KOPT-K1 (cell line): ENCODE results near the gene HHATL.

Experiments
- H3K27ac ChIP-seq: fragments of 200-600 bp; sonication (generic); 2 replicates; pipeline ENCODE4 v1.5.1; 2016; ENCODE audit warnings: antibody characterized with exemption, mild to moderate bottlenecking, low read depth, low read length; ENCODE audit not compliant: poor library complexity, severe bottlenecking
- H3K36me3 ChIP-seq: fragments of 200-600 bp; sonication (generic); 2 replicates; pipeline ENCODE4 v1.5.1; 2017; ENCODE audit warnings: antibody characterized with exemption, mild to moderate bottlenecking, low read length, moderate library complexity; ENCODE audit not compliant: insufficient read depth
- H3K9me3 ChIP-seq: fragments of 200-600 bp; sonication (generic); 2 replicates; pipeline ENCODE4 v1.5.1; 2017; ENCODE audit warnings: antibody characterized with exemption, low read length, mild to moderate bottlenecking; ENCODE audit not compliant: insufficient read depth, poor library complexity, severe bottlenecking

Gene HHATL

GRCh38 chr3:42654331-42655201 lies 48.0 kb downstream of the HHATL start:
- Histone ChIP-seq H3K36me3 (peaks cover 5% of the 10 kb centered on the region), H3K27ac (no peak overlapping the region), H3K9me3 (no peaks in the 10 kb centered on the region)

GRCh38 chr3:42653560-42654330 lies 48.9 kb downstream of the HHATL start, which contains the start of gene ZBTB47:
TSS of gene ZBTB47 (plus strand) at chr3:42653697. CDS start at chr3:42658356, 4,659 bp downstream.
- Histone ChIP-seq H3K36me3 (peaks cover 13% of the 10 kb centered on the region), H3K27ac (no peak within 1 kb of the TSS), H3K9me3 (no peaks in the 10 kb centered on the region)

GRCh38 chr3:42653303-42653559 lies 49.4 kb downstream of the HHATL start:
- H3K9me3 ChIP-seq = no peaks in the 10 kb centered on the region
- H3K36me3 ChIP-seq = peaks cover 18% of the 10 kb centered on the region
- H3K27ac ChIP-seq = no peak overlapping the region

- no peak overlapping the region for H3K27ac ChIP-seq
- H3K9me3 ChIP-seq = no peaks in the 10 kb centered on the region
These were observed 49.8 kb downstream of the HHATL start for GRCh38 chr3:42652611-42653302.

GRCh38 chr3:42652251-42652610 lies 50.4 kb downstream of the HHATL start:
- Histone ChIP-seq H3K27ac (no peak overlapping the region), H3K36me3 (peaks cover 28% of the 10 kb centered on the region), H3K9me3 (no peaks in the 10 kb centered on the region)

More at GRCh38 chr3:42652611-42653302, 49.8 kb downstream of the HHATL start:
- H3K36me3 ChIP-seq = peaks cover 23% of the 10 kb centered on the region

GRCh38 chr3:42651248-42652091 lies 51.1 kb downstream of the HHATL start:
- Histone ChIP-seq H3K36me3 (peaks cover 36% of the 10 kb centered on the region), H3K27ac (no peak overlapping the region), H3K9me3 (no peaks in the 10 kb centered on the region)

- Histone ChIP-seq H3K36me3 (peaks cover 53% of the 10 kb centered on the region), H3K9me3 (no peaks in the 10 kb centered on the region), H3K27ac (no peak overlapping the region)
These were observed 52.8 kb downstream of the HHATL start for GRCh38 chr3:42649783-42650182.

GRCh38 chr3:42649006-42649405 lies 53.6 kb downstream of the HHATL start:
- no peak overlapping the region for H3K27ac ChIP-seq

GRCh38 chr3:42647821-42648459 lies 54.7 kb downstream of the HHATL start:
- Histone ChIP-seq H3K27ac (no peak overlapping the region), H3K36me3 (peaks cover 71% of the 10 kb centered on the region)

More at GRCh38 chr3:42649006-42649405, 53.6 kb downstream of the HHATL start:
- H3K36me3 ChIP-seq = peaks cover 61% of the 10 kb centered on the region
- no peaks in the 10 kb centered on the region for H3K9me3 ChIP-seq

More at GRCh38 chr3:42647821-42648459, 54.7 kb downstream of the HHATL start:
- H3K9me3 ChIP-seq = no peaks in the 10 kb centered on the region
